ENCODE data around the gene KLHDC1.

KLHDC1 gene

GRCh38 chr14:49783394-49784014 lies 90.6 kb downstream of the KLHDC1 start:
- DNase-seq (ENCODE audit: low read depth) = no peak

GRCh38 chr14:49786315-49786714 lies 93.4 kb downstream of the KLHDC1 start:
- no peak for DNase-seq (ENCODE audit: low read depth)

- DNase-seq (ENCODE audit: low read depth) = no peak
Measured at GRCh38 chr14:49792618-49793017, 99.7 kb downstream of the KLHDC1 start.

- DNase-seq (ENCODE audit: low read depth) = no peak
Measured at GRCh38 chr14:49796025-49796424, 103.1 kb downstream of the KLHDC1 start.
